ENCODE results near the gene LHFPL3.

DNA sequence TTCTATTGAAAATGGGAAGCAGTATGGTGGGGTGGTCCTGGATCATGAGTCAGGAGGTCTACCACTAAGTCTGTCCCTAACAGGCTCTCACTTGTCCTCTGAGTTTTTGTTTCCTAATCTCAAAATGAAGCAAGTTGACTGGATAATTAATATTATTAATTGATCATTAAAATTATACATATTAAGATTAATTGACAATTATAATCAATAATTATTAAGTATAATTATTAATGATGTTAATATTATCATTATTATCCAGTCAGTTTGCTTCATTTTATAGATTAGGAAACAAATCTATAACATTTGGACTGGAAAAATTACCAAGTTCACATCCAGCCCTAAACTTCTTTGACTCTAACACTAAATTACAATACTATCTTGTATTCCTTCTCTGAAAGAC is 511.4 kb downstream of the LHFPL3 start:
- TF ChIP-seq ZNF239 (CRISPR knock-in tag; IDR thresholded peaks at IDR 0.05) (no peak), EP300 (IDR thresholded peaks at IDR 0.05; ENCODE audit: low read length) (no peak), IRF2 (CRISPR knock-in tag; IDR thresholded peaks at IDR 0.05) (no peak), SREBF1 (IDR thresholded peaks at IDR 0.05; ENCODE audit: borderline replicate concordance, low read depth, low read length) (no peak), ZNF431 (CRISPR knock-in tag; IDR thresholded peaks at IDR 0.05) (no peak), TFAM (CRISPR knock-in tag; conservative IDR thresholded peaks at IDR 0.05) (no peak)
- TF ChIP-seq, protein P1, sequence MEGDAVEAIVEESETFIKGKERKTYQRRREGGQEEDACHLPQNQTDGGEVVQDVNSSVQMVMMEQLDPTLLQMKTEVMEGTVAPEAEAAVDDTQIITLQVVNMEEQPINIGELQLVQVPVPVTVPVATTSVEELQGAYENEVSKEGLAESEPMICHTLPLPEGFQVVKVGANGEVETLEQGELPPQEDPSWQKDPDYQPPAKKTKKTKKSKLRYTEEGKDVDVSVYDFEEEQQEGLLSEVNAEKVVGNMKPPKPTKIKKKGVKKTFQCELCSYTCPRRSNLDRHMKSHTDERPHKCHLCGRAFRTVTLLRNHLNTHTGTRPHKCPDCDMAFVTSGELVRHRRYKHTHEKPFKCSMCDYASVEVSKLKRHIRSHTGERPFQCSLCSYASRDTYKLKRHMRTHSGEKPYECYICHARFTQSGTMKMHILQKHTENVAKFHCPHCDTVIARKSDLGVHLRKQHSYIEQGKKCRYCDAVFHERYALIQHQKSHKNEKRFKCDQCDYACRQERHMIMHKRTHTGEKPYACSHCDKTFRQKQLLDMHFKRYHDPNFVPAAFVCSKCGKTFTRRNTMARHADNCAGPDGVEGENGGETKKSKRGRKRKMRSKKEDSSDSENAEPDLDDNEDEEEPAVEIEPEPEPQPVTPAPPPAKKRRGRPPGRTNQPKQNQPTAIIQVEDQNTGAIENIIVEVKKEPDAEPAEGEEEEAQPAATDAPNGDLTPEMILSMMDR (IDR thresholded peaks at IDR 0.05 in 2 of 3, conservative IDR thresholded peaks at IDR 0.05 in 1 of 3; ENCODE audit: insufficient read depth in 2 of 3, low read depth in 1 of 3, low read length in 3 of 3): no peak
- TF ChIP-seq, protein P2, sequence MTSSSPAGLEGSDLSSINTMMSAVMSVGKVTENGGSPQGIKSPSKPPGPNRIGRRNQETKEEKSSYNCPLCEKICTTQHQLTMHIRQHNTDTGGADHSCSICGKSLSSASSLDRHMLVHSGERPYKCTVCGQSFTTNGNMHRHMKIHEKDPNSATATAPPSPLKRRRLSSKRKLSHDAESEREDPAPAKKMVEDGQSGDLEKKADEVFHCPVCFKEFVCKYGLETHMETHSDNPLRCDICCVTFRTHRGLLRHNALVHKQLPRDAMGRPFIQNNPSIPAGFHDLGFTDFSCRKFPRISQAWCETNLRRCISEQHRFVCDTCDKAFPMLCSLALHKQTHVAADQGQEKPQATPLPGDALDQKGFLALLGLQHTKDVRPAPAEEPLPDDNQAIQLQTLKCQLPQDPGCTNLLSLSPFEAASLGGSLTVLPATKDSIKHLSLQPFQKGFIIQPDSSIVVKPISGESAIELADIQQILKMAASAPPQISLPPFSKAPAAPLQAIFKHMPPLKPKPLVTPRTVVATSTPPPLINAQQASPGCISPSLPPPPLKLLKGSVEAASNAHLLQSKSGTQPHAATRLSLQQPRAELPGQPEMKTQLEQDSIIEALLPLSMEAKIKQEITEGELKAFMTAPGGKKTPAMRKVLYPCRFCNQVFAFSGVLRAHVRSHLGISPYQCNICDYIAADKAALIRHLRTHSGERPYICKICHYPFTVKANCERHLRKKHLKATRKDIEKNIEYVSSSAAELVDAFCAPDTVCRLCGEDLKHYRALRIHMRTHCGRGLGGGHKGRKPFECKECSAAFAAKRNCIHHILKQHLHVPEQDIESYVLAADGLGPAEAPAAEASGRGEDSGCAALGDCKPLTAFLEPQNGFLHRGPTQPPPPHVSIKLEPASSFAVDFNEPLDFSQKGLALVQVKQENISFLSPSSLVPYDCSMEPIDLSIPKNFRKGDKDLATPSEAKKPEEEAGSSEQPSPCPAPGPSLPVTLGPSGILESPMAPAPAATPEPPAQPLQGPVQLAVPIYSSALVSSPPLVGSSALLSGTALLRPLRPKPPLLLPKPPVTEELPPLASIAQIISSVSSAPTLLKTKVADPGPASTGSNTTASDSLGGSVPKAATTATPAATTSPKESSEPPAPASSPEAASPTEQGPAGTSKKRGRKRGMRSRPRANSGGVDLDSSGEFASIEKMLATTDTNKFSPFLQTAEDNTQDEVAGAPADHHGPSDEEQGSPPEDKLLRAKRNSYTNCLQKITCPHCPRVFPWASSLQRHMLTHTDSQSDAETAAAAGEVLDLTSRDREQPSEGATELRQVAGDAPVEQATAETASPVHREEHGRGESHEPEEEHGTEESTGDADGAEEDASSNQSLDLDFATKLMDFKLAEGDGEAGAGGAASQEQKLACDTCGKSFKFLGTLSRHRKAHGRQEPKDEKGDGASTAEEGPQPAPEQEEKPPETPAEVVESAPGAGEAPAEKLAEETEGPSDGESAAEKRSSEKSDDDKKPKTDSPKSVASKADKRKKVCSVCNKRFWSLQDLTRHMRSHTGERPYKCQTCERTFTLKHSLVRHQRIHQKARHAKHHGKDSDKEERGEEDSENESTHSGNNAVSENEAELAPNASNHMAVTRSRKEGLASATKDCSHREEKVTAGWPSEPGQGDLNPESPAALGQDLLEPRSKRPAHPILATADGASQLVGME (CRISPR knock-in tag; IDR thresholded peaks at IDR 0.05): no peak

Measured in K562 (cell line).